LHCN-M2 (cell line): ENCODE results near the gene SAMD7. TPM values are rescaled to one million over a fixed set of nuclear protein-coding genes. Genes with fewer than 3 reads are reported as not detected.

Source experiments
- DNase-seq: peaks from one replicate; pipeline ENCODE4 v3.0.0-alpha.2; 2012; ENCODE audit warnings: low read depth
- polyA plus RNA-seq: library from polyadenylated mRNA; unstranded; fragments of >200 nt; gene quantifications from one replicate; pipeline ENCODE4 v1.2.1, GENCODE V29; 2012; ENCODE audit warnings: missing spikeins
- total RNA-seq: library from RNA; depleted of rRNA; stranded (reverse); fragments of >200 nt; gene quantifications from 2 replicates; pipeline ENCODE4 v1.2.3, GENCODE V29; 2014; rRNA removed

Gene SAMD7, protein sequence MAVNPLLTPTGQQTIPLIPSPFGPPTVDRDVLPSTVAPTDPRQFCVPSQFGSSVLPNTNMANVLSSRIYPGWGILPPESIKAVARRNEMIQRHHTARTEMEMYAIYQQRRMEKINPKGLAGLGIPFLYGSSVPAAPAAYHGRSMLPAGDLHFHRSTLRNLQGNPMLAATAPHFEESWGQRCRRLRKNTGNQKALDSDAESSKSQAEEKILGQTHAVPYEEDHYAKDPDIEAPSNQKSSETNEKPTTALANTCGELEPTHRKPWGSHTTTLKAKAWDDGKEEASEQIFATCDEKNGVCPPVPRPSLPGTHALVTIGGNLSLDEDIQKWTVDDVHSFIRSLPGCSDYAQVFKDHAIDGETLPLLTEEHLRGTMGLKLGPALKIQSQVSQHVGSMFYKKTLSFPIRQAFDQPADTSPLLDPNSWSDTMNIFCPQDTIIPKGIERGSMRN
- total RNA-seq = not detected in 2 replicates
- polyA plus RNA-seq = not detected

DNA sequence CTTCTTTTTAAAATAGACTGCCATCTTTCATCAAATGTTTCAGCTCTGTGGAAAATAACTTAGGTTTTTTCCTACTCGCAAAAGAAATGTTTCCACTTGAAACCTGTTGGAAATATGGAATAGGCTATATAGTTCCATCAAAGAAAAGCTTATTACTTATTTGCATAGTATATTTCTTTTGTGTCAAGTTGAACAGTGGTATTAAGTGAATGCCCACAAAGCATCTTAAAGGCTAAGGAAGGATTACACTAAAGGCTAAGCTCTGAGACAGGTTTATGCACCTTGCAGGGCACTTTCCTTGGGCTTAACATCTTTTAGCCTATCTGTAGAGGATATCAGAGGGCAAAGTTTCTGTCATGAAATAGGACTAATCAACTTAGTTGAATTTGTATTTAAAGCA is at the start of gene SAMD7:
Gene SAMD7 (plus strand): TSS at position 301 of the 400 bp plus-strand sequence. CDS start 7,927 bp downstream, outside the sequence.
- DNase-seq = no peak

DNA sequence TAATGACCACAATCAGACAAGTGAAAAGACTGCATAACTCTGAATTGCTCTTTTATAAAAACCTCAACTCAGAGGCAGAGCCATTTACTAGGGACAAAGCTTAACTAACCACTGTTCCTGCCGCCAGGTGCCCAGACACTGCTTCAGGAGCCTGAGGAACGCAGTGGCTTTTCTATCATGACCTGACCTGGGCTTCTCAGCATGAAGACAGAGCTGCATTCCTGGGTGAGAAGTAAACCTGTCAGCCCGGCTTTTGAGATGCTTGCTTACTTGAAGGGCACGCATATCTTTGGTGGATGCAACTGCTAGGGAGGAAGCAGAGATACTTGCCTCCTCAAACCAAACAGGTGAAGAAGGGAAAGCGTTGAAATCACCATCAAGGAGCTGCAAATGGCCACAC is 49.5 kb upstream of the SAMD7 start:
- DNase-seq = no peak

DNA sequence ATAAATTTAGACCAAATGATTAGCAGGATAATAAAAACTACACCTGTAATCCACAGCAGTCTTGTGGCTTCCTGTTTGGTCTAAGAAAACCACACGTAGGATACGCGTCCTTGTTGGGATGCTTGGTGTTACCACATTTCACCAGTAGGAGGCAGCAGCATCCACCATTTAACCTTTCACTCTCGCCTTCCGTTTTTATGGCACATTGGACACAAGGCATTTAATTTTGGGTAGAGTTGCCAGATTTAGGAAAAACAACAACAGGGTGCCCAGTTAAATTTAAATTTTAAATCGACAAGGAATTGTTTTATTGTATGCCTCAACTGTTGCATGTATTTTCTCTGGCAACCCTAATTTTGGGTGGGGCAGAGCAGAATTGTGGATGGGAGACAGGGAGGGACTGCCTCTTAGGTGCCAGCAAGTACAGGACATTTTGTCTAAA is 47.9 kb upstream of the SAMD7 start:
- DNase-seq = peak; percentile 61

DNA sequence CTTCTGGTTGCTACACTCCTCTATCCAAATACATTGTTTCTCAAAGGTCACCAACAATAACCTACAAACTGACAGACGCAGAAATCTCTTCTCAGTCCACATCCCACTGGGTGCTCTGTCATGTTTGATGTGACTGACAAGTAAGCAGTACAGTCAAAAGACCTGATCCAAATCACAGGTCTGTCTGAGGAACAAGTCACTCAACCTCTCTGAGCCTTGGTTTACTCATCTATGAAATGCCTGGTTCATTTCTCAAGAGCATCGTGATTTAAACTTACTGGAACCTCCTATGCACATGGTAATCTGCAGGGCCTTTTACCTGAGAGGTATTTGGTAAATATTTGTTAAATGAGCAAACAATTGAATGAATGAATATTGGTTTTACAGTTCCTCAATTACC is 47.1 kb upstream of the SAMD7 start:
- DNase-seq = no peak

DNA sequence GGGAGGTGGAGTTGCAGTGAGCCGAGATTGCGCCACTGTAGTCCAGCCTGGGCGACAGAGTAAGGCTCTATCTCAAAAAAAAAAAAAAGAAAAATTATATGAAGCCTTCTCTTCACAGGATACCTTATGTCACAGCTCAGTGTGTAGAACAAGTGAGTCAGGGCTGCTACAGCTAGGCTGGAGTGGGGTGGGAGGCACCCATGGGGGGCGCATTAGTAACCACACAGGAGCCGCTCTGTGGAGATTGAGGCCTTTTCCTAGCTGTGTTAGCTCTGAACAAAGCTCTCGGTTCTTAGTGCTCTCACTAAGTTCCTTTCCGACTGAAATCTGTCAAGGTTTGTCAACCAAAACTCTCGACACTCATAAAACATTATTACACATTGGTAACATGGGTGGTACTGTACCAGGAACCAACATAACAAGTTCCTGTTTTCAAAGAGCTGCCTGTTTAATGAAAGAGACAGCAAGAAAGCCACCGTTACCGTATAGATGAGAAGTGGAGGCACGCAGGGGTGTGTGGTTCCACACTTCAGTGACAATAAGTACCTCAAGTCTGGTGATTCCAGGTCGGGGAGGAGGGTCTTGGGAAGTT is 46.1 kb upstream of the SAMD7 start:
- DNase-seq = no peak

DNA sequence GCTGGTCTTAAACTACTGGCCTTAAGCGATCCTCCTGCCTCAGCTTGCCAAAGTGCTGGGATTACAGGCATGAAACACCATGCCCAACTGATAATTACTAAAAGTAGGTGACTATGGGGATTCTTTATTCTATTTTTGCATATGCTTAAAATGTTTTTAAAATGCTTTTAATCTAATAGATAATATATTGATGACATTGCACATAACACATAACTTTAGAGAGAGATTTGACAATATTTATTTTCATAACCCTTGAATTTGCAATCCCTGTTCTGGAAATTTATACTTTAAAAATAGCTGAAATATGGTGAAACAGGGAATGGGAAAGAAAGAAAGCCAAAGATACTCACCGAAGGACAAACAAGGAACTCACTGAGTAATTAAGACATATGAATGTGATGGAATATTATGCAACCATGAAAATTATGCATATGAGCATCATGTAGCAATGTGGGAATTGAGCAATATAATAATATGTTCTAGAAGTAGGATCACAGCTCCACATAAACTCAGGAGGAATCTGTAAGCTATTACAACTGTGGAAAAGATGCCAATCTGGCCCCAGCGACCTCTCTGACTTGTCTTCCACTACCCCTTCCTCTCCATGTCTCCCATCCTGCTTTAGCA is 43.7 kb upstream of the SAMD7 start:
- DNase-seq = no peak

DNA sequence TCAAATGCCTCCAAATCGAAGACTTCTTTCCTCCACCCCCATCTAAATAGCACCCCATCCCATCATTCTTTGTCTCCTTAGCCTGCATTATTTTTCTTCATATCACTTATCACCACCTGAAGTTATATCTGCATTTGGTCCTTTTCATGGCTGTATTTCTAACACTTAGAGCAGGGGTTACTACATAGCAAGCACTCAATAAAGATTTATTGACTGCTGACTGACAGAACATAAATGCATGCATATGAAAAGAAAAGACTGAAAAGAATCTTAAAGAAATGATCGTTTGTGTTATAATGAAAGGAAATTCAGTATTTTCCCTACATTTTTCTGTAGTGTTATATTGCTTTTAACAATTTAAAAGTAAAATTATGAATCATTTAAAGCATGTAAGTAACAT is 43.0 kb upstream of the SAMD7 start:
- DNase-seq = no peak

DNA sequence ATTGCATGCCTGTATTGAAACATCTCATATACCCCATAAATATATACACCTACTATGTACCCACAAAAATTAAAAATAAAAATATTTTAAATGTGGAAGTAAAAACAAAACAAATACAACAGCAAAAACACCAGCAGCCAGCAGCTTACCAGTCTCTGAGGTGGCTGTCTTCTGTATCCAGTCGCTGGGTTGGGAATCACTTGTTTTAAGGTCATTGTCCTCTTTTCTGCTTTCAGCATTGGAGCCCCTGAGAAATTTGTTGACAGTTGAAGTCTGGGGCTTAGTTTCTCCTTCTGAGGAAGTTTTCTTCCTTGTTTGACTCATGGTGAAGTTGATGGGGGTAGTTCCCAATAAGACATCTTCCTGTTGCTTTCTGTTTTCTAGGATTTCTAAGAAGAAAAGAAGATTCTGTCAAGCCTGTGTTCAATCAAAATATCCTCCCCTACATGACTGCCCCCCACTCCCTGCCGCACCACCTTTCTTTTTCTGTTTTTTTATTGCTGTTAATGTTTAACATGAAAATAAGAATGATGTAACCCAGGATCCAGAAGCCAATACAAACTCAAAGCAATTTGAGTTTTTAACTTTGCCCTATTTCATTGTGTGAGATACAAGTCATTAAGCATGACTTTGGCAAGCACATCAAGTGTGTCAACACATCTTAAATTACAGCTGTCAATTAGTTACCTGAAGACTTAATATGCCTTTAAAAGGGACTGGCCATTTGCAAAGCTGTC is 41.7 kb upstream of the SAMD7 start, which contains the start of gene LRRC31:
Gene LRRC31 (minus strand): TSS at position 452 of the 737 bp plus-strand sequence. CDS start 128 bp downstream, at position 324.
- no peak for DNase-seq

DNA sequence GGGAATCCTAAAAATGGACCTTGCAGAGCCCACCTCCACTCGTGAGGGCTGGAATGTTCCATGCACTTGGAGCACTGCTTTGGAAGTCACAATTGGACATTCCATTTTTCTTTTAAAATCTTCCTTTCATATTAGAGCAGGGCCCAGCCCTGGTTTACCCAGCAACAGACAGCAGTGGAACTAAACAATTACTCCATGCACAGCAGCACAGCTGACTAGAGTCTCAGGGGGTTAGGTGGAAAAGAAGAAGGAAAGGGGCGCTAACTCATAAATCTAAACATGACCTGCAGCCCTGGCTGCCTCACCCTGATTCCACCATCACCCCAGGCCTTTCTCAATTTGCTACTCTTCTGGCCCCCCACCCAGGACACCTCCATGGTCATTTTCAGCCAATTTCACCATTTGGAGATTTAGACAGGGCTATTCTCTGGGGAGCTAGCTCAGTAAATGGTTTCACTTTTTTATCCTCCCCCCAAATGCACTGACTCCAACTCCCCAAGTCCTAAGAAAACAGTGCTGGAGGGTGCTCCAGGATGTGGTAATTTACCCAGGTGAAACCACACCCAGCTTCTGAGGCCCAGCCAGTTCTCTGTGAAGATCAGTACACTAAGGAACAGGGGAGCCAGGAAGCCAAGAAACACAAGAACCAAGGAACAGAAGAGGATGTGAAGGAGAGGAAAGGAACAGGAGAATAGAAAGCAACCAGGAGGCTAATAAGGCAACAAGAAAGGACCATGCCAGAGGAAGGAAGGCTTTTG is 40.1 kb upstream of the SAMD7 start:
- no peak for DNase-seq

DNA sequence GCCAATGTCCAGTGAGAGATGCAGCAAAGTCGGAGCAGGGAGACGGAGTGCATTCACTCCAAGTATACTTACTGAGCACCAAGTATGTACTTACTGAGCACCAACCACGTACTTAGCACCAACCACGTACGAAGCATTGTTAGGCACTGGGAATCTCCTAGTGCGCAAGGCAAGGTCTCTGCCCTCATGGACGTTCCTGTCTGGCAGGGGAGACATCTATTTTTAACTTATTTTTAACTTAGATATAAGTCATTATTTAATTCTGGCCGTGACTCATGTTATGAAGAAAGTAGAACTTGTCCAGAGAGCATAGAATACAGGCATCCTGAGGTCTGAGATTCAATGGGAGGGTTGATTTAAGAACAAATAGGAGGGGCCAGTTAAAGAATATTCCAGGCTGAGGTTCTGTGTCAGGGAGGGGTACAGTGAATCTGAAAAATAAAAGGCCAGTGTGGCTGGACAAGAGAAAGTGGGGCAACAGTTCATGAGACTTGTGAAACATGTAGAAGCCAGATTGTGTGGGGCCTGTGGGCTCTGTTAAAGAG is 32.3 kb upstream of the SAMD7 start:
- DNase-seq = no peak

DNA sequence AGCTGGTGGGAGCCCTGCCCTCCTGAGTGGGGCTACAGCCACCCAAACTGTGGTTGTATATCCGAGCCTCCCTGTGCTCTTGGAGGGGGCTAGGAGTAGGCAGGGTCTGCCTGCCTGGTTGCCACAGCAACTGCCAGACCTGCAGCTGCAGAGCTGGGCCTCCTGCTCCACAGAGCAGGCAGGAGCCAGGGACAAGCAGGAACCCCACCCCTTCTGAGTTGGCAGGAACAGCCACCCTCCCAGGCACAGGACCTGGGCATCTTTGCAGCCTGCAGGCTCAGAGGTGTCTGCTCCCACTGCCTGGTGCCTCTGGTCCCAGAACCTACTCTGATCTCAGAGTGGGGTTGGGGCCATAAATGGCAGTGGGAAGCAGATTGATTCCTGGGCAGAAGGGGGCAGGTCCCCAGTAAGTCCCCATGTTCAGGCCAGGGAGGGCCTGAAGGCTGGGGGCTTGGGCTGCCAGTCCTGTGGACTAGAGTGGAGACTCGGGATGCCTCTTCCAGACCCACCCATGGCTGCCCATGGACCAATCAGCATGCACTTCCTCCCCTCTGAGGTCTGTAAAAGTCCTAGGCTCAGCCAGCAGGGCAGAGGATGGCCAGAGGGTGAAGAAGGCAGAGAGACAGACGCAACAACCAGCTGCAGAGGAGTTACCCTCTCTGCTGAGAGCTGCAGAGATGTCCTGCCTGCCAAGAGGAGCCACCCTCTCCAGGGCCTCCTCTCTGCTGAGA is 31.4 kb upstream of the SAMD7 start:
- no peak for DNase-seq

DNA sequence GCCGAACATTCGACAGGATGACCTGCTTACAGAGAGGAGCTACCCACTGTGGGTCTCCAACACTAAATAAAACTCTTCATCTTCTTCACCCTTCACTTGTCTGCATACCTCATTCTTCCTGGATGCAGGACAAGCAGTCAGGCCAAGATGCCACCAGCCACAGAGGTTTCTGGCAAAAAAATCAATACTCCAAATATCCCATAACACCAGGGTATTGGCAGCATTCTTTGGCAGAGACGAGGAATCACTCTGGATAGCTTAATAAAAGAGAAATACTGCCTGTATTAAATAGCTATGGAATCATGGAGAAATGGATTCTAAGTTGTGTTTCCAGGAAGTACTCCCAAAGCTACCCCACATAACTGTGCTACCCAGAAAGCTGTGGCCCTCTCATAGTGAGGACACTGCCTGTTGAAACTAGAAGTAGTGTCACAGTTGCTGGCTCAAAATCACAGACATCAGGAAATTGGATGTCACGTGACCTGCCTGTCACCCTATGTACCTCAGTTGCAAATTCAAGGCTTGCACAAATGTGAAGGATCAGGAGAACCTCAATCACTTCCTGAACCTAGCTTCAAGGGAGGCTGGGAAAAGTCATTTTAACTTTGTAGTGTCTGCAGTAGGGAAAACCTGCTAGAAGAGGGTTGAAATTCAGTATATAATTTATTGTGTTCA is 30.7 kb upstream of the SAMD7 start:
- DNase-seq = no peak

DNA sequence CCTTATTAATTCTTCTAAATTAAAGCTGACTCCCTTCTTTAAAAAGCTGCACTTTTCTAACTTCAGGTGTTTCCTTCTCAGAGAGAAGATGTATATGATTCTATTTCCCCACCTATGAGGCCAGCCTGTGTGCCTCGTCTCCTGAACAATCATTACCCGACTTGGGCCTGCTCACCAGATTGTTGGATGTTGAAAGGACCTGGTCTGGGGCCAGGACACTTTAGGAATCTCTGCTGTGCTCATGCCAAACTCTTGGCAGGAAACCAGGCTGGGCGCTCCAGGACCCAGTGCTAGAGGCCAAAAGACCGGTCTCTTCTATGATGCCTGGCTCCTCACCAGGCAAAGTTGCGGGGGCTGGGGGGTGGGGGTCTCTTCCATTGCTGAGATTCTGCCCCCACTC is 24.7 kb upstream of the SAMD7 start:
- DNase-seq = no peak

DNA sequence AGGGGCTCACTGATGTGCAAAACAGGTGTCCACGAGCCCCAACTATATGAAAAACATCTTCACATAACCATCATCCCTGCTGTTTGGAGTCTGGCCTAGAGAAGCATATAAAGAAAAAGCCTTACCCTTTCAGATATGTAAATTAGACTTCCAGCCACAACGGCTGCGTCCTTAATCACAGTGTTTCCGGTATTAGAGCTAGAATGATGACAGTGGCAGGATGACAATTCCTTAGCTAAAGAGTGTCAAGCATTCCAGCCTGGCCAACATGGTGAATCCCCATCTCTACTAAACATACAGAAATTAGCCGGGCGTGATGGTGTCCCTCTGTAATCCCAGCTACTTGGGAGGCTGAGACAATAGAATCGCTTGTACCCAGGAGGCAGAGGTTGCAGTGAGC is 19.5 kb upstream of the SAMD7 start:
- DNase-seq = no peak

DNA sequence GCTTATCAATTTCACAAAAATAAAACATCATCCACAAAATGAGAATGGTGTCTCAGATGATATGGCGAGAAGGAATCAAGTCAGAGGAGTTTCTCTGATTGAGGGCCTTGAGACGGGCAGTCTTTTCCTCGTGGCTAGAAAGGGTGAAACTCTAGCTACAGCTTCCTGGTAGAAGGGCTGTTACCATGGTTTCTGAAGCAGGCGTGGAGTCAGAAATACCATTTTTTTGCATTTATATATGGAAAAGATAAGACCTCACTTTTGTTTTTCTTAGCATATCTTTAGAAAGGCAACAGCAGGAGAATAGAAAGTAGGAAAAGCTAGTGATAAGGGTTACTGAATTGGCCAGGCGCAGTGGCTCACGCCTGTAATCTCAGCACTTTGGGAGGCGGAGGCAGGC is 17.3 kb upstream of the SAMD7 start:
- DNase-seq = no peak

DNA sequence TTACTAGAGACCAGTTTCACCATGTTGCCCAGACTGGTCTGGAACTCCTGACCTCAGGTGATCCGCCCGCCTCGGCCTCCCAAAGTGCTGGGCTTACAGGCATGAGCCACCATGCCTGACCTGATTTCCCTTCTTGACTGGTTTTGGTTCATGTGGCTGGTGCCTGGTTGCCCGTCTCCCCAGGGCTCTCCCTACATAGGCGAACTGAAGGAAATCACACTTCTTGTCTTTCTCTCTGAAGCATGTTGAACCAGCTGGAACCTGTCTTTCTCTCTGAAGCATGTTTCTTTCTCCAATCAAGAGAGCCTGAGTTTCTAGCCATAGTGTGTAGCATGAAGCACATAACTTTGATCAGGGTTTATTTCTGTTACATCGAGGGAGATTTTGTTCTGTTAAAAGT is 16.3 kb upstream of the SAMD7 start:
- DNase-seq = no peak

DNA sequence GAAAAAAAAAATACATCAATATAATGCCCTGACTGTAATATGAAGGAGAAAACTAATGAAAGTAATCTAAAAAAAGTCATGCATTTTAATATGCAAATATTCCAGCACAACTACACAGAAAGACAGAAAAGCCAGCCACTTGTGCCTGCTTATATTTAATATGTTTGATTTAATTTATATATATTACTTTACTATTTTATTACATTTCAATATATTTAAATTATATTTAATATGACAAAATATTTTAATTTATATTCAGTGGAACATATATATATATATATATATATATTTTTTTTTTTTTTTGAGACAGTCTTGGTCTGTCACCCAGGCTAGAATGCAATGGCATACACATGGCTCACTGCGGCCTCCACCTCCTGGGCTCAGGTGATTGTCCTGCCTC is 14.1 kb upstream of the SAMD7 start:
- DNase-seq = no peak

DNA sequence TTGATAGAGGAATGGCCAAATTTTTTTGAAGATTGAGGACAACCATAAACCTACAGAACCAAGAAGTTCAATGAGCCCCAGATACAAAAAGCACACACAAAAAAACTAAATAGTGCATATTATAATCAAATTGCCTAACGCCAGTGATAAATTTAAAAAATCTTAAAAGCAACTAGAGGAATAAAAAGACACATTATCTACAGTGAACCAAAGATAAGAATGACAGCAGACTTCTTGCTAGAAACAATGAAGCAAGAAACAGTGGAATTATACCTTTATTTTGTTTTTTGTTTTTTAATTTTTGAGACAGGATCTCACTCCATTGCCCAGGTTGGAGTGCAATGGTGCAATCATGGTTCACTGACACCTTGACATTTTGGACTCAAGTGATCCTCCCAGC is 9.9 kb upstream of the SAMD7 start:
- DNase-seq = no peak

DNA sequence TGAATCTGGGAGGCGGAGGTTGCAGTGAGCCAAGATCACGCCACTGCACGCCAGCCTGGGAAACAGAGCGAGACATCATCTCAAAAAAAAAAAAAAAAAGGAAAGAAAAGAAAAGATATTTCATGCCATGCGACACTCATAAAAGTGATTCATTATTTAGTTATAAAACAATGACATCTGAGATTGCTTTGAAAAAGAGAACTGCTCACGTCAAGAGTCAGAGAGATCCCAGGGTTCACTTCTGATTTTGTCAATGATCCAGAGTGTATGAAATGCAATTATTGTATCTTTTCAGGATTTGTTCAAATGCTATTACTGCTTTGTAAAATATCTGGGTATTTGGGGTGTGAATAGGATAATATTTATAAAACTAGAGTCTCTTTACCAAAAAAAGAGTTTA is 6.0 kb upstream of the SAMD7 start:
- DNase-seq = no peak

DNA sequence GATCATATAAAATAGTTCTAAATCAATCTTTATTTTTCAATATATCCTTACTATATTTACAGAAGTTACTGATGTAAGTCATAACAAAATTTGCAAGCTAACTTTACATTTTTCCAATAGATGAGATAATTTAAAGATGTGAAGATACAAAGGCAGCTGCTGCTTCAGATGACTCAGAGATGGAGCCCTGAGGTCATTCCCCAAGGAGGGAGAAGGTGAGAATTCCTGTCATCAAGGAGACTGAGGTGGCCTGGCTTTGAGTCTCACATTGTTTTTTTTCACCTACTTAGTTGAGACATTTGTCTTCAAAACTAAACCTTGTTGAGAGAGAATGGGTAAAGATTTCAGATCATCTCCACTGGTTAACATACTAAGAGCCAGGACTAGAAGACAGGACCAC is 3.9 kb upstream of the SAMD7 start:
- no peak for DNase-seq
